Tongue (tissue), 1 donor: ENCODE data around the gene MC2R. TPM values are rescaled to one million over a fixed set of nuclear protein-coding genes. Genes with fewer than 3 reads are reported as not detected.

Source experiments
- total RNA-seq: library from RNA; depleted of rRNA; stranded (reverse); fragments of >200 nt; gene quantifications from one replicate; pipeline ENCODE4 v1.2.3, GENCODE V29; 2014

Gene MC2R
- total RNA-seq, 1 donor from 2014 or later = not detected

Other genes starting within 250 kb of the MC2R start
- gene FAM210A, start 189.0 kb downstream of the MC2R start, total RNA-seq = 59.6 TPM
- 47.5 TPM for gene RNMT, start 188.9 kb downstream of the MC2R start, total RNA-seq
- gene MC5R, start 91.4 kb downstream of the MC2R start, total RNA-seq = not detected
- 11.6 TPM for gene ZNF519, start 216.9 kb upstream of the MC2R start, total RNA-seq